HL-60 (cell line): ENCODE data around the gene MCOLN1.

Source experiments
- DNase-seq, 2 experiments: peaks; one replicate each; pipeline ENCODE4 v3.0.0-alpha.2; 2010 to 2020; ENCODE audit warnings: low read depth in 1 of 2, low spot score in 1 of 2
- H3K27ac ChIP-seq: fragments of 250-450 bp; sonication (Bioruptor Pico); replicated peaks from 2 replicates; pipeline ENCODE4 v1.5.1; 2020; ENCODE audit warnings: mild to moderate bottlenecking, moderate library complexity
- H3K27me3 ChIP-seq: fragments of 250-450 bp; sonication (Bioruptor Pico); 2 replicates; pipeline ENCODE4 v1.5.1; 2021; ENCODE audit warnings: mild to moderate bottlenecking, moderate library complexity; ENCODE audit not compliant: insufficient read depth, poor library complexity, severe bottlenecking
- H3K4me3 ChIP-seq: replicated peaks from 2 replicates; pipeline ENCODE4 v1.5.1; 2011; ENCODE audit warnings: mild to moderate bottlenecking, control low read depth, low read length; ENCODE audit not compliant: insufficient read depth
- GABPA ChIP-seq: IDR thresholded peaks from 2 replicates; pipeline ENCODE4 v1.6.1; 2012; ENCODE audit warnings: low read depth
- POLR2AphosphoS5 ChIP-seq: IDR thresholded peaks from 2 replicates; pipeline ENCODE4 v1.6.1; 2012; ENCODE audit warnings: low read depth
- SPI1 ChIP-seq: IDR thresholded peaks from 2 replicates; pipeline ENCODE4 v1.6.1; 2012; ENCODE audit warnings: low read depth, mild to moderate bottlenecking, borderline replicate concordance
- TF ChIP-seq, protein P1 (sequence below): IDR thresholded peaks from 2 replicates; pipeline ENCODE4 v1.6.1; 2012; ENCODE audit warnings: low read depth; ENCODE audit not compliant: insufficient replicate concordance
- TF ChIP-seq, protein P2 (sequence below): IDR thresholded peaks from one replicate; pipeline ENCODE4 v1.5.1; 2011; ENCODE audit warnings: low read length, control low read depth, inconsistent platforms; ENCODE audit not compliant: insufficient read depth

The MCOLN1 gene

DNA sequence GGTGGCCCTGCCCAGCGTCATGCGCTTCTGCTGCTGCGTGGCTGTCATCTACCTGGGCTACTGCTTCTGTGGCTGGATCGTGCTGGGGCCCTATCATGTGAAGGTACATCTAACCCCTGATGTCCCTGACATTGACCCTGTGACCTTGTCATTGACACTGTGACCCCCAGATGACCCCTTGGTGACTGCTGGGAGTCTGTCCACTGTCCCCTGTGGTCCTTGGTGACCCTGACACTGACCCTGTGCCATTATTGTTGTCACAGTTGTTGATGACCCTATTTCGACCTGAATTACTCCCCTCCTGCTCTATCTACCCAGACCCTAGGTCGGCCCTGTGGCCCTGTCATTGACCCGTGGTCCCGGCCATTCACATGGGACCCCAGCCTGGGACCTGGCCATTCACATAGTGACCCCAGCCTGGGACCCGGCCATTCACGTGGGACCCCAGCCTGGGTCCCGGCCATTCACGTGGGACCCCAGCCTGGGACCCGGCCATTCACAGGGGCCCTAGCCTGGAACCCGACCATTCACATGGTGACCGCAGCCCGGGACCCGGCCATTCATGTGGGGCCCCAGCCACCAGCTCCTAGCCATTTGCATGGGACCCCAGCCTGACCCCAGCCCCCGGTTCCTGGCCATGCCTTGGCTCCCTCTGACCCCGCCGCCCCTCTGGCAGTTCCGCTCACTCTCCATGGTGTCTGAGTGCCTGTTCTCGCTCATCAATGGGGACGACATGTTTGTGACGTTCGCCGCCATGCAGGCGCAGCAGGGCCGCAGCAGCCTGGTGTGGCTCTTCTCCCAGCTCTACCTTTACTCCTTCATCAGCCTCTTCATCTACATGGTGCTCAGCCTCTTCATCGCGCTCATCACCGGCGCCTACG lies 7.4 kb downstream of the MCOLN1 start:
- Histone ChIP-seq H3K4me3 (no peak overlapping the region), H3K27ac (no peak overlapping the region), H3K27me3 (no peaks in the 10 kb centered on the region)
- DNase-seq = no peak
- TF ChIP-seq, protein P1, sequence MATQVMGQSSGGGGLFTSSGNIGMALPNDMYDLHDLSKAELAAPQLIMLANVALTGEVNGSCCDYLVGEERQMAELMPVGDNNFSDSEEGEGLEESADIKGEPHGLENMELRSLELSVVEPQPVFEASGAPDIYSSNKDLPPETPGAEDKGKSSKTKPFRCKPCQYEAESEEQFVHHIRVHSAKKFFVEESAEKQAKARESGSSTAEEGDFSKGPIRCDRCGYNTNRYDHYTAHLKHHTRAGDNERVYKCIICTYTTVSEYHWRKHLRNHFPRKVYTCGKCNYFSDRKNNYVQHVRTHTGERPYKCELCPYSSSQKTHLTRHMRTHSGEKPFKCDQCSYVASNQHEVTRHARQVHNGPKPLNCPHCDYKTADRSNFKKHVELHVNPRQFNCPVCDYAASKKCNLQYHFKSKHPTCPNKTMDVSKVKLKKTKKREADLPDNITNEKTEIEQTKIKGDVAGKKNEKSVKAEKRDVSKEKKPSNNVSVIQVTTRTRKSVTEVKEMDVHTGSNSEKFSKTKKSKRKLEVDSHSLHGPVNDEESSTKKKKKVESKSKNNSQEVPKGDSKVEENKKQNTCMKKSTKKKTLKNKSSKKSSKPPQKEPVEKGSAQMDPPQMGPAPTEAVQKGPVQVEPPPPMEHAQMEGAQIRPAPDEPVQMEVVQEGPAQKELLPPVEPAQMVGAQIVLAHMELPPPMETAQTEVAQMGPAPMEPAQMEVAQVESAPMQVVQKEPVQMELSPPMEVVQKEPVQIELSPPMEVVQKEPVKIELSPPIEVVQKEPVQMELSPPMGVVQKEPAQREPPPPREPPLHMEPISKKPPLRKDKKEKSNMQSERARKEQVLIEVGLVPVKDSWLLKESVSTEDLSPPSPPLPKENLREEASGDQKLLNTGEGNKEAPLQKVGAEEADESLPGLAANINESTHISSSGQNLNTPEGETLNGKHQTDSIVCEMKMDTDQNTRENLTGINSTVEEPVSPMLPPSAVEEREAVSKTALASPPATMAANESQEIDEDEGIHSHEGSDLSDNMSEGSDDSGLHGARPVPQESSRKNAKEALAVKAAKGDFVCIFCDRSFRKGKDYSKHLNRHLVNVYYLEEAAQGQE = no peak
- no peak for TF ChIP-seq POLR2AphosphoS5
- TF ChIP-seq, protein P2, sequence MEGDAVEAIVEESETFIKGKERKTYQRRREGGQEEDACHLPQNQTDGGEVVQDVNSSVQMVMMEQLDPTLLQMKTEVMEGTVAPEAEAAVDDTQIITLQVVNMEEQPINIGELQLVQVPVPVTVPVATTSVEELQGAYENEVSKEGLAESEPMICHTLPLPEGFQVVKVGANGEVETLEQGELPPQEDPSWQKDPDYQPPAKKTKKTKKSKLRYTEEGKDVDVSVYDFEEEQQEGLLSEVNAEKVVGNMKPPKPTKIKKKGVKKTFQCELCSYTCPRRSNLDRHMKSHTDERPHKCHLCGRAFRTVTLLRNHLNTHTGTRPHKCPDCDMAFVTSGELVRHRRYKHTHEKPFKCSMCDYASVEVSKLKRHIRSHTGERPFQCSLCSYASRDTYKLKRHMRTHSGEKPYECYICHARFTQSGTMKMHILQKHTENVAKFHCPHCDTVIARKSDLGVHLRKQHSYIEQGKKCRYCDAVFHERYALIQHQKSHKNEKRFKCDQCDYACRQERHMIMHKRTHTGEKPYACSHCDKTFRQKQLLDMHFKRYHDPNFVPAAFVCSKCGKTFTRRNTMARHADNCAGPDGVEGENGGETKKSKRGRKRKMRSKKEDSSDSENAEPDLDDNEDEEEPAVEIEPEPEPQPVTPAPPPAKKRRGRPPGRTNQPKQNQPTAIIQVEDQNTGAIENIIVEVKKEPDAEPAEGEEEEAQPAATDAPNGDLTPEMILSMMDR = no peak

GRCh38 chr19:7533281-7533885 lies 11.0 kb downstream of the MCOLN1 start:
- Histone ChIP-seq H3K27me3 (no peaks in the 10 kb centered on the region), H3K4me3 (no peak overlapping the region), H3K27ac (no peak overlapping the region)
- no peak for DNase-seq
- TF ChIP-seq POLR2AphosphoS5 (no peak), GABPA (no peak), SPI1 (no peak)
- TF ChIP-seq, protein P2 = no peak
- TF ChIP-seq, protein P1 = no peak

GRCh38 chr19:7533925-7534480 lies 11.6 kb downstream of the MCOLN1 start:
- no peaks in the 10 kb centered on the region for H3K27me3 ChIP-seq
- H3K4me3 ChIP-seq = no peak overlapping the region
- peak in 1 of 2 experiments; percentile 46 for DNase-seq
- no peak overlapping the region for H3K27ac ChIP-seq
- TF ChIP-seq POLR2AphosphoS5 (peak; percentile 84; the same call in 1 of the 2 replicates), GABPA (no peak)

- H3K4me3 ChIP-seq = no peak overlapping the region
- H3K27me3 ChIP-seq = no peaks in the 10 kb centered on the region
- TF ChIP-seq, protein P2 = no peak
- TF ChIP-seq POLR2AphosphoS5 (no peak), GABPA (no peak), SPI1 (no peak)
- TF ChIP-seq, protein P1 = no peak
- no peak for DNase-seq
- no peak overlapping the region for H3K27ac ChIP-seq
Observed at GRCh38 chr19:7534531-7535046, 12.2 kb downstream of the MCOLN1 start.
